CD14-positive monocyte (primary cell): Measurements from ENCODE around the gene SLC1A2. TPM values are rescaled to one million over a fixed set of nuclear protein-coding genes. Genes with fewer than 3 reads are reported as not detected.

Experiments
- DNase-seq, 3 donors: peaks; one replicate each; pipeline ENCODE4 v3.0.0-alpha.2; 2011 to 2022
- H2AFZ ChIP-seq: 2 replicates; pipeline ENCODE4 v1.6.0; 2012; ENCODE audit warnings: mild to moderate bottlenecking, low read depth, low read length, inconsistent platforms; ENCODE audit not compliant: insufficient read depth, poor library complexity, severe bottlenecking
- H3K27ac ChIP-seq, 2 donors: 1 replicate in 1 of 2; 2 replicates in 1 of 2; pipeline ENCODE4 v1.5.1; 2012 to 2013; ENCODE audit warnings: low read length in 2 of 2, control low read depth in 1 of 2, inconsistent platforms in 1 of 2, low read depth in 1 of 2, mild to moderate bottlenecking in 1 of 2
- H3K27me3 ChIP-seq, 2 donors: one replicate each; pipeline versions ENCODE4 v1.6.0 to v1.6.1; 2011 to 2013; ENCODE audit warnings: low read length in 2 of 2; ENCODE audit not compliant: control insufficient read depth in 2 of 2, insufficient read depth in 2 of 2
- H3K36me3 ChIP-seq, 2 donors: replicated peaks in 1 of 2; 1 replicate in 1 of 2; 2 replicates in 1 of 2; pipeline versions ENCODE4 v1.5.1 to v1.6.1; 2012 to 2013; ENCODE audit warnings: low read length in 2 of 2, control low read depth in 1 of 2, inconsistent platforms in 1 of 2, mild to moderate bottlenecking in 1 of 2; ENCODE audit not compliant: insufficient read depth in 2 of 2, control insufficient read depth in 1 of 2
- H3K4me1 ChIP-seq, 2 donors: 1 replicate in 1 of 2; 2 replicates in 1 of 2; pipeline versions ENCODE4 v1.5.1 to v1.6.1; 2012 to 2013; ENCODE audit warnings: low read length in 2 of 2, control low read depth in 1 of 2, inconsistent platforms in 1 of 2, mild to moderate bottlenecking in 1 of 2, moderate library complexity in 1 of 2; ENCODE audit not compliant: insufficient read depth in 2 of 2, control insufficient read depth in 1 of 2
- H3K4me2 ChIP-seq: replicated peaks from 2 replicates; pipeline ENCODE3; 2012; ENCODE audit warnings: low read length, moderate library complexity, mild to moderate bottlenecking; ENCODE audit not compliant: poor library complexity, severe bottlenecking; ENCODE audit errors: extremely low read depth
- H3K4me3 ChIP-seq, 3 experiments: fragments of 200-600 bp in 1 of 3; sonication (generic) in 1 of 3; replicated peaks in 1 of 3; 1 replicate in 2 of 3; 2 replicates in 1 of 3; pipeline ENCODE4 v1.5.1; 2011 to 2013; ENCODE audit warnings: low read length in 3 of 3, mild to moderate bottlenecking in 3 of 3, control low read depth in 2 of 3, low read depth in 2 of 3, inconsistent platforms in 1 of 3, moderate library complexity in 1 of 3
- H3K79me2 ChIP-seq: 2 replicates; pipeline ENCODE4 v1.6.0; 2012; ENCODE audit warnings: mild to moderate bottlenecking, control low read depth, inconsistent platforms, low read length, moderate library complexity; ENCODE audit not compliant: insufficient read depth
- H3K9ac ChIP-seq: 2 replicates; pipeline ENCODE4 v1.6.0; 2017; ENCODE audit warnings: low read length, mild to moderate bottlenecking; ENCODE audit not compliant: insufficient read depth, poor library complexity, severe bottlenecking
- H3K9me3 ChIP-seq, 2 donors: replicated peaks in 1 of 2; 1 replicate in 1 of 2; 2 replicates in 1 of 2; pipeline versions ENCODE4 v1.5.1 to v1.6.1; 2012 to 2013; ENCODE audit warnings: low read length in 2 of 2, control low read depth in 1 of 2; ENCODE audit not compliant: control insufficient read depth in 1 of 2, insufficient read depth in 1 of 2
- H4K20me1 ChIP-seq: 2 replicates; pipeline ENCODE4 v1.6.0; 2012; ENCODE audit warnings: mild to moderate bottlenecking, low read length, control low read depth, moderate library complexity; ENCODE audit not compliant: insufficient read depth
- H3K27ac Mint-ChIP-seq, 7 donors: one replicate each; pipeline ENCODE4 v1.8.0; 2020; ENCODE audit warnings: mild to moderate bottlenecking in 7 of 7, mixed read lengths in 7 of 7, moderate library complexity in 6 of 7, inconsistent platforms in 2 of 7
- H3K27me3 Mint-ChIP-seq, 3 donors: one replicate each; pipeline ENCODE4 v1.8.0; 2021 to 2022; ENCODE audit warnings: low read depth in 3 of 3, mild to moderate bottlenecking in 3 of 3, mixed read lengths in 3 of 3, moderate library complexity in 3 of 3, inconsistent platforms in 1 of 3
- H3K36me3 Mint-ChIP-seq, 2 donors: one replicate each; pipeline ENCODE4 v1.8.0; 2020; ENCODE audit warnings: mixed read lengths in 2 of 2, inconsistent platforms in 1 of 2, mild to moderate bottlenecking in 1 of 2
- H3K4me1 Mint-ChIP-seq: one replicate; pipeline ENCODE4 v1.8.0; 2020; ENCODE audit warnings: mild to moderate bottlenecking, mixed read lengths
- H3K4me3 Mint-ChIP-seq, 2 donors: one replicate each; pipeline ENCODE4 v1.8.0; 2020; ENCODE audit warnings: mild to moderate bottlenecking in 2 of 2, mixed read lengths in 2 of 2, moderate library complexity in 1 of 2
- H3K9me3 Mint-ChIP-seq, 7 donors: one replicate each; pipeline ENCODE4 v1.8.0; 2020 to 2022; ENCODE audit warnings: mixed read lengths in 7 of 7, mild to moderate bottlenecking in 6 of 7, moderate library complexity in 6 of 7, inconsistent platforms in 2 of 7
- CTCF ChIP-seq: fragments of 200-600 bp; IDR thresholded peaks from one replicate; pipeline ENCODE4 v1.8.0; 2022; ENCODE audit warnings: antibody characterized with exemption, mild to moderate bottlenecking
- WGBS: methylation state at CpG from one replicate; pipeline ENCODE4 v1.1.5; 2013; ENCODE audit warnings: missing lambda C conversion rate; ENCODE audit not compliant: insufficient coverage; 5-methylcytosine and 5-hydroxymethylcytosine counted together
- intact Hi-C, 2 donors: fragments of 100-400 bp; cut with micrococcal nuclease; formaldehyde crosslinking; loops; one replicate each; pipeline versions ENCODE4 v1.15.0 to v1.15.1; 2023
- polyA plus RNA-seq, 3 donors: library from polyadenylated mRNA; depleted of rRNA in 1 of 3; unstranded in 2 of 3; stranded (reverse) in 1 of 3; fragments of 300-500 nt in 2 of 3; fragments of >200 nt in 1 of 3; fragmentation: Illumina TruSeq in 2 of 3; gene quantifications; 1 replicate in 2 of 3; 2 replicates in 1 of 3; pipeline ENCODE4 v1.2.3, GENCODE V29; 2012 to 2021

Gene SLC1A2
- polyA plus RNA-seq, 3 donors, result 0.07 TPM; not detected in 2

GRCh38 chr11:35288309-35288708, 131.0 kb downstream of the SLC1A2 start:
- Histone ChIP-seq H3K27ac (no peak overlapping the region), H3K79me2 (no peaks in the 10 kb centered on the region), H4K20me1 (no peaks in the 10 kb centered on the region), H3K4me3 (no peak overlapping the region), H3K4me1 (peaks cover 4 to 31% of the 10 kb centered on the region in 2 donors), H3K27me3 (no peaks in the 10 kb centered on the region), H3K4me2 (no peak overlapping the region), H3K9ac (no peak overlapping the region), H3K36me3 (no peaks in the 10 kb centered on the region), H3K9me3 (no peaks in the 10 kb centered on the region), H2AFZ (peak overlapping the region; percentile 30)
- Mint-ChIP-seq H3K4me1 (peaks cover 21% of the 10 kb centered on the region), H3K4me3 (no peak overlapping the region), H3K27me3 (peaks cover 0 to 4% (median 0%) of the 10 kb centered on the region in 3 donors), H3K27ac (peak overlapping the region in 1 of 7 donors; percentile 56), H3K36me3 (no peaks in the 10 kb centered on the region), H3K9me3 (no peaks in the 10 kb centered on the region)
- WGBS, result no CpG with 5 or more reads among the region's 3 CpGs
- no peak for TF ChIP-seq CTCF
- intact Hi-C loops, result no loop called here
- peak in 1 of 3 donors; percentile 29 for DNase-seq

DNA sequence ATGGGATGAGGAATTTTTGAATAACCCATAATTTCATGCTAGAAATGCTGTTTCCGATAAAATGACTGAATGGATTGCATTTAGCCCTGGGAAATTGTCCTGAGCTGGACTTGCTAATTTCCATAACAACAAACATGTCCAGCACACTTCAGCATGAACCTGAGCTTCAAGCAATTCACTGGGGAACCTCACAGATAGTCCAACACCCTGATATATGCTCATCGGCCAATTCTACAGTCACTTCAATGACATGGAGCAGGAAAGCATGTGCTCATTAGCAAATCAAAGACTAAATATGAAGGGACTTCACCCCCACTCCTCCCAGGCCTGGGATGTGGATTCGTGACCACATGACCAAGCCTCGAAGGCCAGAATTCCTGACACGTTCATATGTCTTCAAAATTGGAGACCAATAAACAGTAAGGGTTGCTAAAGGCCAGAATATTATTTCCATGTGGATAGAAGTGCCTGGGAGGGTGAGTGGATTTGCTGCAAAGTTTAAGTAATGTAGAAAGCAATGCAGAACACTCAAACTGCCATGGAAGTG, 131.9 kb downstream of the SLC1A2 start:
- 100% methylated on average over 2 of the region's 5 CpGs for WGBS
- no peaks in the 10 kb centered on the region for H4K20me1 ChIP-seq
- no peak overlapping the region for H2AFZ ChIP-seq
- Mint-ChIP-seq H3K4me3 (no peak overlapping the region), H3K36me3 (no peaks in the 10 kb centered on the region), H3K4me1 (peaks cover 23% of the 10 kb centered on the region), H3K9me3 (no peaks in the 10 kb centered on the region), H3K27ac (no peak overlapping the region), H3K27me3 (peaks cover 0 to 4% (median 0%) of the 10 kb centered on the region in 3 donors)
- DNase-seq, result no peak
- no peaks in the 10 kb centered on the region for H3K79me2 ChIP-seq
- H3K4me3 ChIP-seq, result no peak overlapping the region
- H3K9ac ChIP-seq, result no peak overlapping the region
- no peaks in the 10 kb centered on the region for H3K27me3 ChIP-seq
- H3K27ac ChIP-seq, result no peak overlapping the region
- H3K36me3 ChIP-seq, result no peaks in the 10 kb centered on the region
- H3K4me2 ChIP-seq, result no peak overlapping the region
- TF ChIP-seq CTCF, result no peak
- intact Hi-C loops, result no loop called here
- peaks cover 4 to 31% of the 10 kb centered on the region in 2 donors for H3K4me1 ChIP-seq
- H3K9me3 ChIP-seq, result no peaks in the 10 kb centered on the region
